ENCODE results near the gene IER5. TPM values are rescaled to one million over a fixed set of nuclear protein-coding genes. Genes with fewer than 3 reads are reported as not detected.

IER5 gene
- total and polyA plus RNA-seq, 9 of the 15 experiments (the other 6 are each of a cell fraction or from before 2014, with no cell fraction given) = 2.4 to 32.1 (median 12.0) TPM

DNA sequence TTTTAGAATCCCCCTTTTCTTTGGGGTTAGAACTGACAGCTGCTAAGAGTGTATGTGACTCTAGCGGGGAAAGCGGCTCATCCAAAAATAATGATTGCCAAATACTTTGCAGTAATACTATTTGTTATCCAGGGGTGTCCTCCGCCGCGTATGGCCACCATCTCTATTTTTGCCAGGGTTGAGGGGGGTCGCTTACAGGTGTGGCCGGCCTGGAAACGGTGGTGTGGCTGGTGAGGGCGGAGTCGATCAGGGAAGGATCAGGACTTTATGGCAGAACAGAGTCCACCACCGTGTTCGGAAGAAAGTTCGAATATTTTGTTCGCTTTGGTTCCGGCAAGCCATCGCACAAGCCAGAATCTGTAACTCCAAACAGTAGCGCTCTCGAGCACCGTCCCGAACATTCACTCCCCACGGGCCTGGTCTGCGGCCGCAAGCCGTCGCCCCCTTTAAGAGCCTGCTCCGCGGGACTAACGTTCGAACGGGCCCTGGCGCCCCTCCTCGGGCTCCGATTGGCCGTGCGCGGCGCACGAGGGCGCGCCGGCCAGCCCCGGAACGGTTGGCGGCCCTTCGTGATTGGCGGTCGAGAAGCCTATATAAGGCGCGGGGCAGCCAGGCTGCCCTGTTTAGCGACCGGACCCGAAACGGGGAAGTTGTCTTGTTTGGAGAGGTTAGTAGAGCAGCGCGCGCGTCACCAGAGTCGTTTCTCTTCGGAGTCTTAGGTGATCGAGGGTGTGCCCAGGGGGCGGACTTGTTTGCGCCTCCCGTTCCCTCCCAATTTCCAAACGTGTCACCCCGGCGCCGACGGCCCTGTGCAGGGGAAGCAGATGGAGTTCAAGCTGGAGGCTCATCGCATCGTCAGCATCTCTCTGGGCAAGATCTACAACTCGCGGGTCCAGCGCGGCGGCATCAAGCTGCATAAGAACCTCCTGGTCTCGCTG, at the start of gene IER5 (continued):
- TF ChIP-seq RFX7 (CRISPR knock-in tag; IDR thresholded peaks at IDR 0.05) = no peak
- TF ChIP-seq YBX1 (IDR thresholded peaks at IDR 0.05) = no peak
- TF ChIP-seq SAFB (IDR thresholded peaks at IDR 0.05; ENCODE audit: borderline replicate concordance, low read depth, low read length) = no peak
- TF ChIP-seq ELF2 (CRISPR knock-in tag; IDR thresholded peaks at IDR 0.05) = 0 out of 2 replicates have a peak, but pooled peaks have one; percentile 62
- no peak for TF ChIP-seq SETDB1 (IDR thresholded peaks at IDR 0.05; ENCODE audit: low read length)
- TF ChIP-seq CHD2 (IDR thresholded peaks at IDR 0.05; ENCODE audit: low read depth, low read length) = peak; percentile 70
- TF ChIP-seq PHF8 (IDR thresholded peaks at IDR 0.05; ENCODE audit: borderline replicate concordance, low read length) = peak; percentile 92
- no peak for TF ChIP-seq HNRNPK (IDR thresholded peaks at IDR 0.05; ENCODE audit: low read depth, low read length, poor library complexity, severe bottlenecking)
- TF ChIP-seq SIN3B (IDR thresholded peaks at IDR 0.05; ENCODE audit: low read depth) = peak; percentile 45; the same call in 1 of the 2 replicates
- TF ChIP-seq MTA3 (IDR thresholded peaks at IDR 0.05; ENCODE audit: borderline replicate concordance) = peak; percentile 100
- TF ChIP-seq TCF3 (CRISPR knock-in tag; IDR thresholded peaks at IDR 0.05) = peak; percentile 33; the same call in 1 of the 2 replicates
- peak; percentile 95; the same call in 1 of the 2 replicates for TF ChIP-seq ILF3 (IDR thresholded peaks at IDR 0.05; ENCODE audit: borderline replicate concordance)
- TF ChIP-seq SRF (CRISPR knock-in tag; IDR thresholded peaks at IDR 0.05) = peak in 1 of 2 experiments; percentile 90; a peak in 3 of 4 replicates
- TF ChIP-seq ZNF778 (CRISPR knock-in tag; IDR thresholded peaks at IDR 0.05) = no peak
- TF ChIP-seq, protein P1, sequence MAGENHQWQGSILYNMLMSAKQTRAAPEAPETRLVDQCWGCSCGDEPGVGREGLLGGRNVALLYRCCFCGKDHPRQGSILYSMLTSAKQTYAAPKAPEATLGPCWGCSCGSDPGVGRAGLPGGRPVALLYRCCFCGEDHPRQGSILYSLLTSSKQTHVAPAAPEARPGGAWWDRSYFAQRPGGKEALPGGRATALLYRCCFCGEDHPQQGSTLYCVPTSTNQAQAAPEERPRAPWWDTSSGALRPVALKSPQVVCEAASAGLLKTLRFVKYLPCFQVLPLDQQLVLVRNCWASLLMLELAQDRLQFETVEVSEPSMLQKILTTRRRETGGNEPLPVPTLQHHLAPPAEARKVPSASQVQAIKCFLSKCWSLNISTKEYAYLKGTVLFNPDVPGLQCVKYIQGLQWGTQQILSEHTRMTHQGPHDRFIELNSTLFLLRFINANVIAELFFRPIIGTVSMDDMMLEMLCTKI (IDR thresholded peaks at IDR 0.05; ENCODE audit: partially characterized antibody) = no peak
- TF ChIP-seq KLF6 (CRISPR knock-in tag; IDR thresholded peaks at IDR 0.05; ENCODE audit: borderline replicate concordance) = peak; percentile 34; the same call in 1 of the 2 replicates
- TF ChIP-seq ASH1L (IDR thresholded peaks at IDR 0.05; ENCODE audit: borderline replicate concordance, low read depth, partially characterized antibody) = no peak
- no peak for TF ChIP-seq ZNF707 (CRISPR knock-in tag; conservative IDR thresholded peaks at IDR 0.05)
- no peak for TF ChIP-seq BRF1 (IDR thresholded peaks at IDR 0.05; ENCODE audit: borderline replicate concordance, extremely low read depth, insufficient read length)
- TF ChIP-seq TAF7 (tag; IDR thresholded peaks at IDR 0.05) = peak; percentile 94
- TF ChIP-seq ZNF518B (CRISPR knock-in tag; IDR thresholded peaks at IDR 0.05) = no peak
